HEK293 (cell line): ENCODE data around the gene ZFAND6.

Experiments
- CTCF ChIA-PET: fragments of 350-600 bp; formaldehyde crosslinking; extraction: SDS; loops from one replicate; lab custom pipeline; 2021; ENCODE audit warnings: antibody characterized with exemption; lab: Yijun Ruan, JAX
- POLR2A ChIA-PET: fragments of 300-600 bp; formaldehyde crosslinking; extraction: SDS; loops from one replicate; lab custom pipeline; 2020; ENCODE audit warnings: antibody characterized with exemption, inconsistent platforms; lab: Yijun Ruan, JAX
- H3K27ac ChIP-seq: fragments of 200-500 bp; sonication (Bioruptor generic); 2 replicates; pipeline ENCODE4 v1.5.1; 2014; ENCODE audit warnings: low read depth, low read length, control low read depth, inconsistent platforms; ENCODE audit errors: extremely low read depth
- H3K36me3 ChIP-seq, 2 experiments: fragments of 200-500 bp in 1 of 2; sonication (Bioruptor generic) in 1 of 2; 1 replicate in 1 of 2; 2 replicates in 1 of 2; pipeline ENCODE4 v1.5.1; 2014 to 2017; ENCODE audit warnings: inconsistent platforms in 2 of 2, low read length in 2 of 2; ENCODE audit not compliant: control insufficient read depth in 2 of 2, insufficient read depth in 1 of 2
- H3K4me1 ChIP-seq: fragments of 200-500 bp; sonication (Bioruptor generic); 2 replicates; pipeline ENCODE4 v1.5.1; 2014; ENCODE audit warnings: mild to moderate bottlenecking, low read length, inconsistent platforms; ENCODE audit not compliant: control insufficient read depth, insufficient read depth
- H3K4me3 ChIP-seq: 2 replicates; pipeline ENCODE4 v1.5.1; 2011; ENCODE audit warnings: low read depth, mild to moderate bottlenecking, control low read depth, low read length, moderate library complexity
- H3K9me3 ChIP-seq: fragments of 200-500 bp; sonication (Bioruptor generic); 2 replicates; pipeline ENCODE4 v1.5.1; 2014; ENCODE audit warnings: low read depth, low read length, inconsistent platforms; ENCODE audit not compliant: control insufficient read depth, insufficient read depth
- CTCF ChIP-seq: fragments of 450-650 bp; formaldehyde crosslinking; IDR thresholded peaks from 2 replicates; pipeline ENCODE4 v1.5.1; 2016; ENCODE audit warnings: missing biosample characterization, missing genetic modification characterization
- GLIS2 ChIP-seq: fragments of 450-650 bp; formaldehyde crosslinking; IDR thresholded peaks from 2 replicates; pipeline ENCODE4 v1.5.1; 2016; ENCODE audit warnings: missing biosample characterization, missing genetic modification characterization
- KLF10 ChIP-seq: fragments of 450-650 bp; IDR thresholded peaks from 2 replicates; pipeline ENCODE4 v1.5.1; 2018; ENCODE audit warnings: missing biosample characterization, mild to moderate bottlenecking, missing genetic modification characterization
- PRDM4 ChIP-seq: fragments of 450-650 bp; formaldehyde crosslinking; IDR thresholded peaks from 2 replicates; pipeline ENCODE4 v1.5.1; 2017; ENCODE audit warnings: missing biosample characterization, missing genetic modification characterization
- PRDM6 ChIP-seq: fragments of 450-650 bp; formaldehyde crosslinking; IDR thresholded peaks from 2 replicates; pipeline ENCODE4 v1.5.1; 2017; ENCODE audit warnings: missing biosample characterization, missing genetic modification characterization
- REST ChIP-seq: fragments of 450-650 bp; formaldehyde crosslinking; IDR thresholded peaks from 2 replicates; pipeline ENCODE4 v1.5.1; 2016; ENCODE audit warnings: missing biosample characterization, missing genetic modification characterization
- SP3 ChIP-seq: fragments of 450-650 bp; formaldehyde crosslinking; IDR thresholded peaks from 2 replicates; pipeline ENCODE4 v1.5.1; 2016; ENCODE audit warnings: missing biosample characterization, missing genetic modification characterization
- TCF7L2 ChIP-seq: IDR thresholded peaks from 2 replicates; pipeline ENCODE4 v1.6.1; 2011; ENCODE audit warnings: low read depth, mild to moderate bottlenecking, inconsistent platforms, low read length, moderate library complexity, borderline replicate concordance
- ZBTB44 ChIP-seq: fragments of 450-650 bp; IDR thresholded peaks from 2 replicates; pipeline ENCODE4 v1.5.1; 2018; ENCODE audit warnings: missing biosample characterization, mild to moderate bottlenecking, missing genetic modification characterization
- ZFHX2 ChIP-seq: fragments of 450-650 bp; formaldehyde crosslinking; conservative IDR thresholded peaks from 2 replicates; pipeline ENCODE4 v1.5.1; 2016; ENCODE audit warnings: missing biosample characterization, missing genetic modification characterization
- ZNF157 ChIP-seq: fragments of 450-650 bp; formaldehyde crosslinking; IDR thresholded peaks from 2 replicates; pipeline ENCODE4 v1.5.1; 2016; ENCODE audit warnings: missing biosample characterization, missing genetic modification characterization
- ZNF221 ChIP-seq: fragments of 450-650 bp; formaldehyde crosslinking; IDR thresholded peaks from 2 replicates; pipeline ENCODE4 v1.5.1; 2017; ENCODE audit warnings: missing biosample characterization, missing genetic modification characterization, borderline replicate concordance
- ZNF248 ChIP-seq: fragments of 450-650 bp; formaldehyde crosslinking; IDR thresholded peaks from 2 replicates; pipeline ENCODE4 v1.5.1; 2017; ENCODE audit warnings: missing biosample characterization, missing genetic modification characterization
- ZNF26 ChIP-seq: fragments of 450-650 bp; formaldehyde crosslinking; IDR thresholded peaks from 2 replicates; pipeline ENCODE4 v1.5.1; 2016; ENCODE audit warnings: missing biosample characterization, missing genetic modification characterization
- ZNF398 ChIP-seq: fragments of 450-650 bp; formaldehyde crosslinking; IDR thresholded peaks from 2 replicates; pipeline ENCODE4 v1.5.1; 2017; ENCODE audit warnings: missing biosample characterization, missing genetic modification characterization
- ZNF426 ChIP-seq: fragments of 450-650 bp; formaldehyde crosslinking; IDR thresholded peaks from 2 replicates; pipeline ENCODE4 v1.5.1; 2017; ENCODE audit warnings: missing biosample characterization, missing genetic modification characterization, mild to moderate bottlenecking, inconsistent platforms, moderate library complexity
- ZNF623 ChIP-seq: fragments of 450-650 bp; formaldehyde crosslinking; IDR thresholded peaks from 2 replicates; pipeline ENCODE4 v1.5.1; 2016; ENCODE audit warnings: missing biosample characterization, missing genetic modification characterization
- ZNF660 ChIP-seq: fragments of 450-650 bp; IDR thresholded peaks from 2 replicates; pipeline ENCODE4 v1.5.1; 2018; ENCODE audit warnings: missing biosample characterization, mild to moderate bottlenecking, missing genetic modification characterization
- ZNF830 ChIP-seq: fragments of 450-650 bp; IDR thresholded peaks from 2 replicates; pipeline ENCODE4 v1.5.0; 2018; ENCODE audit warnings: missing biosample characterization, missing genetic modification characterization, low read depth, mild to moderate bottlenecking, moderate library complexity

Gene ZFAND6

GRCh38 chr15:80156176-80156720, 96.8 kb downstream of the ZFAND6 start (continued):
- no peak for TF ChIP-seq PRDM6 (tag by site-specific recombination)
- TF ChIP-seq ZNF623 (tag by site-specific recombination): no peak
- TF ChIP-seq PRDM4 (tag by site-specific recombination): no peak
- no peak for TF ChIP-seq TCF7L2
- TF ChIP-seq GLIS2 (tag by site-specific recombination): no peak
- no peak for TF ChIP-seq ZNF660 (tag by site-specific recombination)

GRCh38 chr15:80157215-80157614, 97.7 kb downstream of the ZFAND6 start:
- Histone ChIP-seq H3K9me3 (no peaks in the 10 kb centered on the region), H3K36me3 (peaks cover 0 to 29% of the 10 kb centered on the region in 2 experiments; a peak in 2 of 3 replicates), H3K27ac (no peak overlapping the region), H3K4me3 (no peak overlapping the region), H3K4me1 (0 out of 2 replicates have a peak, but pooled peaks cover 3% of the 10 kb centered on the region)
- CTCF ChIA-PET: interaction anchor here (0.6 to 1.3 kb wide), 5 partner anchors 8 to 308 kb away, joined by 3 to 4 read pairs (median 4); no protein-coding TSS in a partner anchor
- POLR2A ChIA-PET: no interaction called here
- TF ChIP-seq SP3 (tag by site-specific recombination) (no peak), ZNF830 (tag by site-specific recombination) (no peak), ZFHX2 (tag by site-specific recombination) (no peak), CTCF (tag by site-specific recombination) (no peak), ZNF221 (tag by site-specific recombination) (no peak), ZNF248 (no peak), ZNF426 (tag by site-specific recombination) (no peak), ZNF26 (tag by site-specific recombination) (no peak), REST (tag by site-specific recombination) (no peak), KLF10 (tag by site-specific recombination) (no peak), ZNF157 (tag by site-specific recombination) (no peak), ZBTB44 (no peak), ZNF398 (tag by site-specific recombination) (no peak)
